Activated CD4-positive, CD25-positive, alpha-beta regulatory T cell treated with anti-CD3 and anti-CD28 coated beads, Interleukin-2, amount 50 U/mL, for 16 hours (primary cell): ENCODE data around the gene ZBTB47.

Experiments
- DNase-seq: peaks from one replicate; pipeline ENCODE4 v3.0.0-alpha.2; 2020; ENCODE audit warnings: low read depth, low spot score

The ZBTB47 gene

DNA sequence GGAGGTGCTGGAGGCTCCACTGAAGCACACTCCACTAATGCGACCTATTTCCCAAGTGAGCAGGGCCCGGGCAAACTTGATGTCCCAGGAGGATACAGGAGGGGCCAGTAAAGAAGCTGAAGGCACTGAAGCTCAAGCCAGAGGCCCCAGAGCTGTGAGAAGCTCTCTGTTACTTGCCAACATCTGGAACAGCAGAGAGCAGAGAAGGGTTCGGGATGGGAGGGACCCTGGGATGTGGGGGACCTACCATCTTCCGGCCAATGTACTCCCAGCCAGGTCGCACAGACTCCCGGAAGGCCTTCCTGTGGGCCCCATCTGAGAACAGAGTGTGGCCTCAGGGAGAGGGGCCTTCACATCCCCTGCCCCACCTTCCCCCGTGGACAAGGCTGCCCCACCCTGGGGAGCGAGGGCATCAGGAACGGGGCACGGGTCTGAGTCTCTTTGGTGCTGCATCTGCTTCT is 46.0 kb downstream of the ZBTB47 start:
- DNase-seq: no peak

DNA sequence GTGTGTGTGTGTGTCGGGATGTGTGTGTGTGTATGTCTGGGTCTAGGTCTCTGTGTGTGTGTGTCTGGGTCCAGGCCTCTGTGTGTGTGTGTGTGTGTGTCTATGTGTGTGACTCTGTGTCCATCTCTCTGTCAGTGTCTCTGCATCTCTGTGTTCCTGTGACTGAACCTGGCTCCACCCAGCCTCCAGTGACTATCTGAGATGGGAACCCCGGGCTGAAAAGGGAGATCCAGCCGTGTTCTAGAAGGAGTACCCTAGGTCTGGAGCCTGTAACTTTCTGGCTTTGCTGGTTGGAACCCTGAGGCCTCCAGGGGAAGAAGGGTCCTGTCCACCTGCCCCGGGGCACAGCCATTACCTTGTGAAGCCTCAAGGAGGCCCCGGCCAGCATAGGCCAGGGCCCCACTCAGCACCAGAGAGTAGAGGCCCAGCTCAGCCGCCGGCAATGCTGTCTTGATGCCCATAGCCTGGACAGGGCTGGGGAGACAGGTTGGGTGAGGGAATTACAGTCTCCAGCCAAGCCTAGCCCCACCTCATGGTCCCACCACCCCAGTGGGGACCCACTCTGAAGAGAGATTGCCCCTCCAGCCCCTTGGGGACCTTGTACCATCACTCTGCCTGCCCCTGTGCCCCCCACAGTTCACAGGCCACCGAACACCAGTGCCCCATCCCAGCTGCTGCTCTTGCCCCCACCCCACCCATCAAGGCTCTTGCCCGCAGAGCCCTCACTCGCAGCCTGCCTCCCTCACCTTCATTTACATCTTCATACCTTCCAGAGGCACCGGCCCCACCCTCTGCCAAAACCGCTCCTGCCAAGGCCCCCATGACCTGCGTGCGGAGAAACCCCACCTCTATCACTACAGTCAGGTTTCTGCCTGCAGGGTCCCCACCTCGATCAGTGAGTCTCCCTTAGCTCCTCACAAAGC is 47.1 kb downstream of the ZBTB47 start:
- DNase-seq: no peak

DNA sequence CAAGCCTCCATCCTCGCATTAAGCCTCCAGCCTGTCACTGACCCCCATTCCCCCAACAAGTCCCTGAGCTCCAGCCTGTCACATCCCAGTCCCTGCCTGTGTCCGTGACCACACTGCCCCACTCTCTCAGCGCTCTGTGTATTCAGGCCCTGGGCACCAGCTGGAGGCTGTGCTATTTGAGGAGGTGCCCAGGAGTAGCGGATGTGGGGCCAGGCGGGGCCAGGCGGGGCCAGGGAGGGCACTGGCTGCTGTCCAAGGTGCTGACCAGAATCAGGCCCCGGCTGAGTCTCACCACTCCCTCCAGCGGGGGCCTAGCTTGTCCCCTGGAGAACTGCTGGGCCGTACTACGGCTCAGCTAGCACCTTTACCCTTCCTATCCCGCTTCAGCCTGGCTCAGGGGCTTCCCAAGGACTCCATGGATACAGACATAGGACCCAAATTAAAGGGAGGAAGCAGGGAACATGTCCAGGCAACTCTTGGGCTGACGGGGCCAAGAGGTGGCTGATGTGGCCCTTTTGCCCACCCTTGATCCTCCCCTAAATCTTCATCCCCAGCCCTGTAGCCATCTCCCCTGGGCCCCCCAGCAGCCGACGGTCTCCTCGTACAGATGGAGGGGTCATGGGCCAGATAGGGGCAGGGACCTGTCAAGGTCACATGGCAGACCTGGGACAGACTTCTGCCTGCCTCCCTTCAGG is 48.0 kb downstream of the ZBTB47 start:
- DNase-seq: no peak

DNA sequence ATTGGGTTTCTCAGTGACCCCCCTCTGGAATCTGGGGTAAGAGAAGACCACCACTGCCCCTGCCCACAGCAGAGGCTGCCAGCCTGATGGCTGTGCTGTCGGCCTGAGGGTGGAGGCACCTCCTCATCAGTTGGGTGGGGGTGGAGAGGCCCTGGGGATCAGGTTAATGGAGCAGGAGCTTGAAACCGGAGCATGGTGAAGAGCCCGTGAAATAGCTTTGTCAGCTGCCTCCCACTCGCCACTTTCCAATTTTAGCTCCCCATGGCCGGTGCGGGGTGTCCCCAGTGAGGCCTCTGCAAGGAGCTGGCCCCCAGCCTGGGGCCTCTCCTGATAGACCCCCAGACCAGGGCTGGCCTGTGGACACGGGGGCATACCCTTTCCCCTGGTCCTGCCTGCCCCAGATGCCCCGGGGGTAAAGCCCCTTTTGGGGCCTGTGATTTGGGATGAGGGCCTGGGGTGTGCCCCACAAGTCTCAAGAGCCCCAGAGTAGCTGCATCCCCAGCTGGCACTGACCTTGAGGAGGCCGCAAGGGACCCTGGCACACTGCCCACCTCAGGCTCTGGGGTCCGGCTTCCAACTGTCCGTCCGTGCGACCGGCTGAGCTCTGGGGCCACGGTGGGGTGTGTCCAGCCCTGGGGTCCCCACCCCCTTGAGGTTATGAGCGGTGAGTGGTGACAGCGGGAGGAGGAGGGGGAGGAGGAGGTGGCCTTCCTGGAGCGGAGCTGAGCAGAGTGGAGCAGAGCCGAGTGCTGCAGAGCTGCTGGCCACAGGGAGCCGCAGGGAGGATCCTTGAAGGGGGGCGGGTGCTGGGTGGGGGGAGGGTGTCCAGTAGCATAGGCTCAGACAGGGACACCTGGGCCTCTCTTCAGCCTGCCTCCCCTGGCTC is 48.8 kb downstream of the ZBTB47 start, which contains the start of gene HHATL:
HHATL (minus strand) TSS at position 733 of the 886 bp plus-strand sequence. CDS start 1,972 bp downstream, outside the sequence.
- no peak for DNase-seq

DNA sequence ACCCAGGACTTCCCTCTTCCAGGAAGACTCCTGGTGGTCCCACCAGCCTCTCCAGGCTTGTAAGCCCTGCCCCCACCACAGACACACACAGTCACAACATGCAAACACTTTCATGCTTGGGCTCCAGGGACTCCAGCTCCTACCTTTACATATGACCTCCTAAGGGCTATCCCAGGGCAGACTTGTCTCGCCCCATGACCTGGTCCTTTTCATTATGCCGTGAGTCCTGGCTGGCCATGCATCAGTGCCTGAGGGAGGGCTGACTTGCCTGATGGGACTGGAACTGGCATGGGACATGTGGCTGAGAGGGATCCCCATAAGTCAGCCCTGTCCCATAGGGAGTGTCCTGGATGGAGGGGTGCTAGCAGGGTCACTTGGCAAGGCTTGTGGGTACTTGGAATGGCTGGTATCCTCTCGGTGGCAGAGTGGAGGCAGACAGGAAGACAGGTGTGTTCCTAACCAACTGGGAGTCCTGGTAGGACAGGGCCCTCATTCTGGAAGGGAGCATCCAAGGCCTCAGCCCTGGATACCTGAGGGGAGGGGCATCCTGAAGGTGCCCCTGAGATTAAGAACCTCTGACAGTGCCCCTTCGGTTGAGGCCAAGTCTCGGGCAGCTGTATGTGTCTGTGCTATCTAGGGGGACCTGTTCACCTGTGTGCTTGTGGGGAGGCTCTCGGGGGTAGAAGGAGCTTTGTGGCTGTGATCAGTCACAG is 49.6 kb downstream of the ZBTB47 start:
- DNase-seq: no peak

DNA sequence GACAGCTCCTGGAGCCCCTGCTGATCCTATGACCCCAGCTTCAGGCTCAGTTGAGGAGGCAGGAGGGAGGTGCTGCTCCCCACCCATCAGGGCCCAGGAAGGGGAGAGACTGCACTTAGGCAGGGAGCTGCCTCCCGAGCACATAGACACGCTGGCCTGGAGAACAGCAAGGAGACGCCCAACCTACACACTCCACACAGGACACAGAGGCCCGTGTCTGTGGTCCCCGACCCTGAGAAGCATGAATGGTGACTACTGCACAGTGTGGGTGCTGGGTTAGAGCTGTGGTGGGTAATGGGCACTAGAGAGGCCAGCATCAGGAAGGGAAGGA is 50.2 kb downstream of the ZBTB47 start:
- no peak for DNase-seq

DNA sequence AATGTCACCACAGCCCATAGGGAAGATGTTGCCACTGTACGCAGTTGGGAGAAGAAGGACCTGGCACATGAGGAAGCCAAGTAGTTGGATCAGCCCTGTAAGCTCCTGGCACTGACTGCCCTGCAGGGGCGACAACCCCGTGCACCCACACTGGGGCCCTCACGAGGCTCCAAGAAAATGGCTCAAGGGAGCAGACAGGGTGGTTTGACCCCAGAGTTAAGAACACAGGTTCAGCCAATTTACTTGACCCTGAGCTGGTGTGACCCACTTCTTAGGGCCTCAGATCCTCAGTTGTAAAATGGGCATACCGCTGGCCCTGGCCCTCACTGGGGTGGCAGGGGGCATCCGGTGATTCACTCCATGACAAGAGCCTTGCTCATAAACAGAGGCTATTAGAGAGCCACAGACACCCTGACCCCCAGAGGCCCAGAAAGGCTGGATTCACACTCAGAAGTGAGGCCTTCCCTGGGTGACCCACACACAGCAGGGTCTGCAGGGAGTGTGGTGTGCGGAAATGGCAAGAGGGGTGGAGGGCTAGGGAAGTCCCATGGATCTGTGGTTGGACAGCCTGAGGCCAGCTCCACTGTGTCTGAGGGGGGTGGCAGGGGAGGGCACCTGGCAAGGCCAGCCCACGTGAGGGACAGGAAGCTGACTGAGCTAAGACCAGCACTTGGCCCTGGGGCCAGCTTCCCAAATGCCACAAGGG is 50.8 kb downstream of the ZBTB47 start:
- no peak for DNase-seq

DNA sequence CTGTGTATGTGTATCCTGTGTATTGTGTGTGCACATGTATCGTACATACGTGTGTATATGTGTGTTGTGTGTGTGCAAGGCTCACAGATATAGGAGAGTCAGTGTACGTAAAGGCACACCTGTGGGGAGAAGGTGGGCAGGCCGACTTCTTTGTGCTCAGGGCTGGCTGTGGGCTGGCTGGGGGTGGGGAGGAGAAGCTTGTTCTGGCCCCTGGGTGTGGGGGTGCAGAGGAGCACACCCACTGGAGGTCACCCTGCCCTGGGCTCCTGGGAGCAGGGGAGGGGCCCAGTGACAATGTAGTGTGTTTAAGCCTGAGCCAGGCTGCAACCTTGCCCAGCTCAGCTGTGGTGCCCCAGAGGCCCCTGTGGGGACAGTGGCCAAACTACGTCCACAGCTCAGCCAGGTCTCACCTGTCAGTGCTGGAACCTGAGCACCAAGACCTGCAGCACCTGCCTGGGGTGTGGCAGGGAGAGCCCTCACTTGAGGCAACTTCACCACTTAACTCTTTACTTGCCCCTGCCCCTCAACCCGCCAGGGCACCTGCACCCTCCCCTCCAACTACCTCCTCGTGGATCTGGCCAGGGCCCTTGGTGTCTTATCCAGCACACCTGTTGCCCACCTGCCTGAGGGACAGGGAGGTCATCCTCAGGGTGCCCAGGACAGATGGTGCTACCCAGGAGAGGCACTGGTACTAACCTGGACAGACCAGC is 51.7 kb downstream of the ZBTB47 start:
- DNase-seq: no peak

DNA sequence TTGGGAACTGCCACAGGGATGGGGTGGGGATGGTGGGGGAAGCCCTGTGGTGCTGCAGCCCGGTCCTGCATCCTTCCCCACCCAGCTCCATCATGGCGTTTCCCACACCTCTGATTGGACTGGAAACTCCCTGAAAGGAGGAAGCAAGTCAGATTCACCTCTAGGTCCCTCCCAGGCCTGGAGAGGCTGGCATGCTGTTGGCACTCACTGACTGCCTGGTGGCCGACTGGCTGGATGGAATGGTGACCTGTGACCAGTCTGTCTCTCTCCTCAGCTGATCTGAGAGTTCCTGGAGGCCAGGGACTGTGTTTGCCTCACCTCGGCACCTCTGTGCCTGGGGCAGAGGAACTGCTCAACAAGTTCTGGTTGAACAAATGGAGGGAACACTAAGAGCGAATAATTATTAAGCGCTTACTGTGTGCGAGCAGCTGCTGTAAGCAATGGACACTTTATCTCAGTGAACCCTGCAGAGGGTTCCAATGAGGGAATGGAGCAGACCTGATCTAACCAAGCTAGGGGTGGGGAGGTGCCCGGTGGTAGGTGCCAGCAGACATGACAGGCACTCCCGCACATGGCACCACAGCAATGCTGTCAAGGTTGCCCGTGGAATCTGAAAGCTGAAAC is 52.6 kb downstream of the ZBTB47 start:
- no peak for DNase-seq

DNA sequence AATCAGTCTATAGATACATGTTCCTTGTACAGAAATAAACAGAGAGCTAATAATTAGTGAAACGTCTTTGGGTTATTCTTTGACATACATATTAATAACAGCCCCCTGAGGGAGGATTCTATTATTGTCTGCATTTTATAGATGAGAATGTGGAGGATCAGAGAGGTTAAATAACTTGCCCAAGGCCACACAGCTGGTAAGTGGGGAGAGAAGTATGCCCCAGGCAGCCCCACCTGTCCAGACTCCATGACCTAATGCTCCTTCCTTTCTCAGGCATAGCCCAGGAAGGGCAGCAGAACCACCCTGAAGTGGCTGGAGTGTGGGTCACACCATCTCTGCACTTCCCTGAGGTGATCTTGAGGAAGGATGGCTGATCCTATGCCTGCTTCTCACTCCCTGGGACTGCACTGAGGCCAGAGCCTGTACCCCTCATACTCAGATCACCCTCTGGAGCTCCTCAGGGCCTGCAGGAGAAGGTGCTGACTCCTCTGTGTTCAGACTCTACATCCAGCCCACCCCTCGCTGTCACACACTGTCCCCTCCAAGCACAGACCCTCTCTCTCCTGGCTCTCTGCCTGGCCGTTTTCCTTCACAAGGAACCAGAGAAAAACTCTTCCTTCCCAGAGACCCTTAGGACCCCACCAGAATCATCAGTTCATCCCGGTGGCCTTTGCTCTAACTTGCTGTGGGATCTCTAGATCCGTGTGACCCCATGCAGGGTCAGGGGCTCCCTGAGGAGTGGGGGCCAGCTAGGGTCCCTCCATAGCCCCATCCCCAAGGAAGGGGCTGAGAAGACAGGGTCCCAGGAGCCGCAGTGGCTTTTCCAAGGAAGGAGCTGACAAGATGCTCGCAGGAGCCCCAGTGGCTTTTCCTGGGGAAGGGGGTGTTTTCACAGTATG is 53.5 kb downstream of the ZBTB47 start:
- no peak for DNase-seq

DNA sequence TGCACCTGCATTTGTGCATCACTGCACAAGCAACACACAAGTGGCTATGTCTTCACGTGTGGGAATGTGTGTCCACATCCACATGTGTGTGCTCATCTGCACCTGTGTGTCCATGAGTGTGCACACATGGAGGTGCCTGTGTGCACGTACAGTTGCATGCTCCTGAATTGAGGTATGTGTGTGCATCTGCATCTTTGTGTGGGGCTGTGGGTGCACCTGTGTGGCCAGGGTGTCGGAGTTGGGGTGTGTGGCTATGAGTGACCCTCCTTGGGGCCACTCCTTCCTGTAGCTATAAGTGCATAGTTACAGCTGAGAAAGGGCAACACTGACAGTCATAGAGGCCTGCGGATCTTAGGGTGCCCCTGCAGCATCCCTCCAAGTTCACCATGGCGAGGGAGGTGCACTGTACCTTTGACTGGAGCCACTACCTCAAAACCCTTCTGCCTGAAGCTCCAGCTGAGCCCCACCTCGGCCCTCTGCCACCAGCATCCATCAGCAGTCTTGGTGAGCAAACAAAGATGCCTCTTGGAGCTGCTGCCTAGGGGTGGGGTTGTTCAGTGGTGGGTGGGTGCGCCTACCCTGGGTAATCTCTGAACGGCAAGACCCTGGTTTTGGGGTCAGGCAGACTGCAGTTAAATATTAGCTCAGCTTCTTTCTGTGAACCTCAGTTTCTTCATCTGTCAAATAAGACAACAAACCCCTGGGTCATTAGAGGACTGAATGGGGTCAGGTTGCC is 54.3 kb downstream of the ZBTB47 start:
- DNase-seq: no peak

DNA sequence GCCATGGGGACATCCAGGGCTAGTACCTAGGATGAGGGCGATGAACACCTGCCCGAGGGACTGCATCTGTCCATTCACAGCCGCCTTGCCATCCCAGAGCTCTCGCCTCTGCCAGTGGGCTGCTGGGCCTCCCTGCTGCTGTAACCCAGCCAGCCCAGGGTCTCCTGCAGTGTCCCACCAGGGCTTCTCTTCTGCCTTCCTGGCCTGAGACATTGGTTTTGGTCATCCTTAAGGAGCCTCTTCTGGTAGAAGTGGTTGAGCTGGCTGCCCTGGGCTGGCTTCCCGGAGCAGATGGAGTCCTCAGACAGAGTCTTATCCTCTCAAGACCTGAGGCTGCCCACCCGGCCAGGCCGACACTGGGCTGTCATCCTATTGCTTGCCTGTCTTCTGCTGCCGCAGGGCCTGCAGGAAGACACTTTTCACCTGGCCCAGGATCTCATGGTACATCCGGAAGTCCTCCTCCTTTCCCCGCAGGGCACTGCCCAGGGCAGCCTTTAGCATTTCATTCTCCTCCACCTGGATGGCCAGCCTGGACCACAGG is 55.2 kb downstream of the ZBTB47 start:
- DNase-seq: no peak

DNA sequence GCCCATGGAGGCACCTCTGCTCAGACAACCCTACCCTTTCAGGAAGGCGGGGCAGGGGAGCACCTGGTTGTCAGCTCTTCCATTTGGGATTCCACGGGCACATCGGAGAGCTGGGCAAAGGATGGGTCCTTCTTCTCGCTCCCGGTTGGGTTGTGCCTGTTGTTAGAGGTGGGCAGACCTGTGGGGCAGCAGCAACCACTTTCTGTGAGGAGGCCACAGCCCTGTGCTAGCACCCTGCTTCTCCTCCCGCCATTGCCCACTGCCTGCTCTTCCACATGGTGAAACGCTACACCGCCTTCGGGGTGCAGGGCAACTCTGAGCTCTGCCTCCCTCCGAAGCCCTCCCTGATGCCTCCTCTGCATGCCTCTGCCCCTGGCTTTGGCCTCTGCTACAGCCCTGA is 56.1 kb downstream of the ZBTB47 start:
- DNase-seq: no peak

DNA sequence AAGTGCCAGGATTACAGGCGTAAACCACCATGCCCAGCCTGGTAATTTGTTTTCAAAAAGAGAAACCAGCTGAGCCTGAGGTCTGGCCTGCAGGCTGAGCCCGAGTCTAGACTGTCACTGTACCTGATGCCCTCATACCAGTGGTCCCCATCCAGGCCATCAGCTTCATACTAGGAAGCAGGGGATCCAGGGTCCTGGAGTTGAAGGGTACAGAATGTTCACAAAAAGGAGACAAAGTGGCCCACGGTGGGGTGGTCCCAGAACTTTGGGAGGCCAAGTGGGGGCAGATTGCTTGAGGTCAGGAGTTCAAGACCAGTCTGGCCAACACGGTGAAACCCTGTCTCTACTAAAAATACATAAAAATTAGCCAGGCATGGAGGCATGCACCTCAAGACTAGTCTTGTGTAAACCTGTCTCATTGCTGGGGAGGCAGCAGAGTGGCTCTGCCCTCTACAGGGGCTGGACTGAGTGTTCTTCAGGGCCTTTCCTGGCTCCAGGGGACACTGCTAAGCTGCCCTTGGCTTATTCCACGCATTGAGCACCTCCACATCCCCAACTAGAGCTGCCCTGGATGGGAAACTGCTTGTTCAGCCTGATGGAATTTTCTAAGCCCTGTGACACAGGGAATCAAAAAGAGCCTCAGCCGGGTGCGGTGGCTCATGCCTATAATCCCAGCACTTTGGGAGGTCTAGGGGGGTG is 57.0 kb downstream of the ZBTB47 start:
- no peak for DNase-seq

DNA sequence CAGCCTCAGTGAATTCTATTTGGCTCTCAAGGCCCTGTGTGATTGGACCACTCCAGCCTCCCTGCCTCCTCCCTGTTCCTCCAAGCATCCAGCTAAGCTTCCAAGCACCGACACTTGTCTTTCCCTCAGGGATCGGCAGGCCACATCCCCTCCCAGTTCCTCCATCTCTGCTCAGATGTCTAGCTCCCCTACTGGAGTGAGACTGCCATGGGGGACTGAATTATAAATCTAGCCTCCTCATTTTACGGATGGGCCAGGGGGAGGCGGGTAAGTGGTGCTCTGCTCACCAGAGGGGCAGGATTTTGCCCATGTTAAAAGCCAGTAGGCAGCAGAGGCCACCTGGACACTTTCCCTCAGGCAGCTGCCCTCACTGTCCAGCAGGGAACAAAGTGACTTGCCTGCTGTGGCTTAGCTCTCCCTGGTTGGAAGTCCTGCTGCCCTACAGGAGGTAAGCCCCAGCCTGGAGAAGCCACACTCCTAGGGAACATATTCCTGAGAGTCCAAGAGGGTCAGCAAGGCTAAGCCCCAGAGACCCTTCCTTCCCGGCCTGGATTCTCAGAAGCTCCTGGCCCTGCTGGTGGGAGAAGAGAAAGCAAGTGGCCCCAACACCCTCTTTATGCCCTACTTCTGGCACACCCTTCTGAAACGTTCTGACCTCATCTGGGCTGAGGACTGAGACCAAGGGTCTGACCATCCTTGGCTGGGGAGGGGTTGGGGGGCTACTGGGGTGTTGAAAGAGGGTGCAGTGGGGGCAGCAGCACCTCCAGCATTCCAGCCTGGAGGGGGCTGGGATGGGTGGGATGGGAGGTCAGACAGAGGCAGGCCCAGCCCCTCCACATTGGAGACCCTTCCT is 58.2 kb downstream of the ZBTB47 start:
- DNase-seq: no peak

DNA sequence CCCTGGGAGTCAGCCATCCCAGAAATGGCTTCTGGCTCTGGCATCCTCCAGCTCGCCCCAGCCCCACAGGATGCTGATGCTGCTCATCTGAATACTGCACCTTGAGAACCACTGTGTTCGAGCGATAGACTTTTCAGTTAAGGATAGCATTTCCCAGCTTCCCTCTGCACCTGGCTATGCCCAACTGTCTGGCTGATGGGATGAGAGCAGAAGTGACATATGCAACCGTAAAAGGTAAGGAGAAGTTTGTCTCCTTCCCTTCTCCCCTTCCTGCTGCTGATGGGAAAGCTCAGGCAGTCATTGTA is 58.8 kb downstream of the ZBTB47 start:
- DNase-seq: no peak
